B cell (primary cell): Measurements from ENCODE around the gene TBCD. TPM values are rescaled to one million over a fixed set of nuclear protein-coding genes. Genes with fewer than 3 reads are reported as not detected.

ENCODE experiments used
- ATAC-seq: fragments of 200-7000 bp; cut with Tn5 transposase; one replicate; pipeline ENCODE4 v1.10.0; 2021; ENCODE audit warnings: low read depth, mild to moderate bottlenecking, moderate number of reproducible peaks, moderate library complexity
- CTCF ChIA-PET: fragments of 350-600 bp; sonication (Branson Sonifier 250); formaldehyde crosslinking; loops from one replicate; lab custom pipeline; 2021; ENCODE audit warnings: antibody characterized with exemption, inconsistent platforms; lab: Charles Lee
- POLR2A ChIA-PET: fragments of 350-600 bp; sonication (Branson Sonifier 250); formaldehyde crosslinking; loops from one replicate; lab custom pipeline; 2021; ENCODE audit warnings: antibody characterized with exemption; lab: Charles Lee
- DNase-seq: peaks from one replicate; pipeline ENCODE4 v3.0.0; 2013
- H2AFZ ChIP-seq: 2 replicates; pipeline ENCODE4 v1.6.1; 2012; ENCODE audit warnings: mild to moderate bottlenecking, low read depth, low read length; ENCODE audit not compliant: insufficient read depth, poor library complexity, severe bottlenecking
- H3K27ac ChIP-seq, 2 donors: 1 replicate in 1 of 2; 2 replicates in 1 of 2; pipeline ENCODE4 v1.5.1; 2012 to 2013; ENCODE audit warnings: low read length in 2 of 2, mild to moderate bottlenecking in 2 of 2, moderate library complexity in 1 of 2
- H3K27me3 ChIP-seq, 4 experiments: fragments of 200-600 bp in 1 of 4; sonication (generic) in 1 of 4; replicated peaks in 1 of 4; 1 replicate in 2 of 4; 2 replicates in 2 of 4; pipeline versions ENCODE4 v1.6.1 to v1.7.0; 2013 to 2016; ENCODE audit warnings: low read length in 3 of 4, mild to moderate bottlenecking in 2 of 4, mixed read lengths in 1 of 4, moderate library complexity in 1 of 4; ENCODE audit not compliant: insufficient read depth in 4 of 4, control insufficient read depth in 3 of 4; ENCODE audit errors: control extremely low read depth in 1 of 4
- H3K36me3 ChIP-seq, 2 experiments: replicated peaks in 1 of 2; 1 replicate in 1 of 2; 2 replicates in 1 of 2; pipeline versions ENCODE4 v1.6.1 to v1.7.1; 2013; ENCODE audit warnings: low read length in 1 of 2; ENCODE audit not compliant: insufficient read depth in 2 of 2, control insufficient read depth in 1 of 2; ENCODE audit errors: control extremely low read depth in 1 of 2, extremely low read depth in 1 of 2
- H3K4me1 ChIP-seq, 2 donors: fragments of 200-600 bp in 1 of 2; sonication (generic) in 1 of 2; 1 replicate in 1 of 2; 2 replicates in 1 of 2; pipeline versions ENCODE4 v1.5.1 to v1.6.1; 2013 to 2017; ENCODE audit warnings: low read length in 2 of 2; ENCODE audit not compliant: control insufficient read depth in 2 of 2, insufficient read depth in 2 of 2
- H3K4me2 ChIP-seq: replicated peaks from 2 replicates; pipeline ENCODE3; 2012; ENCODE audit warnings: mild to moderate bottlenecking, low read depth, low read length; ENCODE audit not compliant: poor library complexity, severe bottlenecking
- H3K4me3 ChIP-seq, 5 experiments: fragments of 200-600 bp in 1 of 5; sonication (generic) in 1 of 5; 1 replicate in 3 of 5; 2 replicates in 2 of 5; pipeline versions ENCODE4 v1.5.1 to v1.7.0; 2011 to 2016; ENCODE audit warnings: low read length in 4 of 5, mild to moderate bottlenecking in 4 of 5, low read depth in 2 of 5, control low read depth in 1 of 5, moderate library complexity in 1 of 5; ENCODE audit not compliant: insufficient read depth in 1 of 5; ENCODE audit errors: control extremely low read depth in 1 of 5, extremely low read depth in 1 of 5
- H3K79me2 ChIP-seq: fragments of 200-600 bp; sonication (generic); one replicate; pipeline ENCODE4 v1.6.0; 2016; ENCODE audit warnings: low read length; ENCODE audit not compliant: control insufficient read depth, insufficient read depth
- H3K9ac ChIP-seq: fragments of 200-600 bp; sonication (generic); 2 replicates; pipeline ENCODE4 v1.6.1; 2017; ENCODE audit warnings: mild to moderate bottlenecking, low read length, moderate library complexity
- H3K9me3 ChIP-seq, 3 donors: one replicate each; pipeline versions ENCODE4 v1.6.1 to v1.7.1; 2013; ENCODE audit warnings: low read length in 2 of 3; ENCODE audit not compliant: control insufficient read depth in 2 of 3, insufficient read depth in 1 of 3; ENCODE audit errors: control extremely low read depth in 1 of 3
- H4K20me1 ChIP-seq: 2 replicates; pipeline ENCODE4 v1.6.0; 2012; ENCODE audit warnings: mild to moderate bottlenecking, low read length; ENCODE audit not compliant: insufficient read depth, control insufficient read depth, poor library complexity, severe bottlenecking
- H3K27ac Mint-ChIP-seq: one replicate; pipeline ENCODE4 v1.8.0; 2021; ENCODE audit warnings: mixed read lengths
- H3K27me3 Mint-ChIP-seq: one replicate; pipeline ENCODE4 v1.8.0; 2021; ENCODE audit warnings: mixed read lengths
- H3K4me1 Mint-ChIP-seq: one replicate; pipeline ENCODE4 v1.8.0; 2021; ENCODE audit warnings: mixed read lengths
- H3K4me3 Mint-ChIP-seq: one replicate; pipeline ENCODE4 v1.8.0; 2021; ENCODE audit warnings: mixed read lengths
- H3K9me3 Mint-ChIP-seq: one replicate; pipeline ENCODE4 v1.8.0; 2022; ENCODE audit warnings: mixed read lengths; ENCODE audit not compliant: insufficient read depth
- EZH2 ChIP-seq: IDR thresholded peaks from 2 replicates; pipeline ENCODE4 v1.6.1; 2012; ENCODE audit warnings: borderline replicate concordance, low read depth, mild to moderate bottlenecking, moderate library complexity, low read length; ENCODE audit not compliant: insufficient read depth, poor library complexity, severe bottlenecking
- WGBS: methylation state at CpG from one replicate; pipeline ENCODE4 v1.1.5; 2013; ENCODE audit warnings: missing lambda C conversion rate; ENCODE audit not compliant: insufficient coverage; 5-methylcytosine and 5-hydroxymethylcytosine counted together
- intact Hi-C: fragments of 100-400 bp; cut with micrococcal nuclease; formaldehyde crosslinking; loops from one replicate; pipeline ENCODE4 v1.10.0; 2022
- polyA plus RNA-seq: library from polyadenylated mRNA; depleted of rRNA; stranded (reverse); fragments of >200 nt; gene quantifications from 2 replicates; pipeline ENCODE4 v1.2.3, GENCODE V29; 2012
- total RNA-seq, 2 donors: library from RNA; stranded (reverse); fragments of 120-200 nt in 1 of 2; gene quantifications; 1 replicate in 1 of 2; 2 replicates in 1 of 2; pipeline versions ENCODE4 v1.2.3 to v1.2.4, GENCODE V29; 2013 to 2022
- TF ChIP-seq, protein P1 (sequence below): fragments of 200-600 bp; IDR thresholded peaks from one replicate; pipeline ENCODE4 v1.8.0; 2022; ENCODE audit warnings: antibody characterized with exemption, mild to moderate bottlenecking

TBCD gene
- total and polyA plus RNA-seq, 2 donors (not counting 1 experiment from before 2014, with no cell fraction given), result 60.8 to 101 TPM

DNA sequence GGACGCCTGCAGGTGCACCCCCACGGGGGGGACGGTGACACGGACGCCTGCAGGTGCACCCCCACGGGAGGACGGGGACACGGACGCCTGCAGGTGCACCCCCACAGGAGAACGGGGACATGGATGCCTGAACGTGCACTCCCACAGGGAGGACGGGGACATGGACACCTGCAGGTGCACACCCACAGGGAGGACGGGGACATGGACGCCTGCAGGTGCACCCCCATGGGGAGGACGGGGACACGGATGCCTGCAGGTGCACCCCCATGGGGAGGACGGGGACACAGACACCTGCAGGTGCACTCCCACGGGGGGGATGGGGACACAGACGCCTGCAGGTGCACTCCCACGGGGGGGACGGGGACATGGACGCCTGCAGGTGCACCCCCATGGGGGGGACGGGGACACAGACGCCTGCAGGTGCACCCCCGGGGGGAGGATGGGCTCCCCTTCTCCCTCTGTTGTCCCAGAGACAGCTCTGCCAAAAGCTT, 213.0 kb downstream of the TBCD start:
- Histone ChIP-seq H3K4me1 (peaks cover 10 to 23% of the 10 kb centered on the region in 2 donors), H3K9me3 (peaks cover 0 to 23% (median 0%) of the 10 kb centered on the region in 3 donors), H2AFZ (no peak overlapping the region), H3K27me3 (peaks cover 0 to 16% (median 3%) of the 10 kb centered on the region in 4 experiments), H3K4me2 (no peak overlapping the region), H3K4me3 (no peak overlapping the region), H3K79me2 (no peaks in the 10 kb centered on the region), H3K9ac (no peak overlapping the region), H3K36me3 (no peaks in the 10 kb centered on the region), H3K27ac (no peak overlapping the region), H4K20me1 (no peaks in the 10 kb centered on the region)
- H3K27me3 Mint-ChIP-seq, result peaks cover 5% of the 10 kb centered on the region
- H3K4me3 Mint-ChIP-seq, result no peak overlapping the region
- H3K27ac Mint-ChIP-seq, result no peak overlapping the region
- ChIA-PET POLR2A (interaction anchor here (0.7 kb wide), 1 partner anchor 45 kb away, joined by 7 read pairs; no protein-coding TSS in a partner anchor), CTCF (no interaction called here)
- H3K9me3 Mint-ChIP-seq, result no peaks in the 10 kb centered on the region
- TF ChIP-seq, protein P1, sequence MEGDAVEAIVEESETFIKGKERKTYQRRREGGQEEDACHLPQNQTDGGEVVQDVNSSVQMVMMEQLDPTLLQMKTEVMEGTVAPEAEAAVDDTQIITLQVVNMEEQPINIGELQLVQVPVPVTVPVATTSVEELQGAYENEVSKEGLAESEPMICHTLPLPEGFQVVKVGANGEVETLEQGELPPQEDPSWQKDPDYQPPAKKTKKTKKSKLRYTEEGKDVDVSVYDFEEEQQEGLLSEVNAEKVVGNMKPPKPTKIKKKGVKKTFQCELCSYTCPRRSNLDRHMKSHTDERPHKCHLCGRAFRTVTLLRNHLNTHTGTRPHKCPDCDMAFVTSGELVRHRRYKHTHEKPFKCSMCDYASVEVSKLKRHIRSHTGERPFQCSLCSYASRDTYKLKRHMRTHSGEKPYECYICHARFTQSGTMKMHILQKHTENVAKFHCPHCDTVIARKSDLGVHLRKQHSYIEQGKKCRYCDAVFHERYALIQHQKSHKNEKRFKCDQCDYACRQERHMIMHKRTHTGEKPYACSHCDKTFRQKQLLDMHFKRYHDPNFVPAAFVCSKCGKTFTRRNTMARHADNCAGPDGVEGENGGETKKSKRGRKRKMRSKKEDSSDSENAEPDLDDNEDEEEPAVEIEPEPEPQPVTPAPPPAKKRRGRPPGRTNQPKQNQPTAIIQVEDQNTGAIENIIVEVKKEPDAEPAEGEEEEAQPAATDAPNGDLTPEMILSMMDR, result no peak
- TF ChIP-seq EZH2, result no peak
- H3K4me1 Mint-ChIP-seq, result peaks cover 37% of the 10 kb centered on the region
- ATAC-seq (no peak), DNase-seq (no peak)
- WGBS, result 43% methylated on average over 20 of the region's 25 CpGs
- intact Hi-C loops, result no loop called here

DNA sequence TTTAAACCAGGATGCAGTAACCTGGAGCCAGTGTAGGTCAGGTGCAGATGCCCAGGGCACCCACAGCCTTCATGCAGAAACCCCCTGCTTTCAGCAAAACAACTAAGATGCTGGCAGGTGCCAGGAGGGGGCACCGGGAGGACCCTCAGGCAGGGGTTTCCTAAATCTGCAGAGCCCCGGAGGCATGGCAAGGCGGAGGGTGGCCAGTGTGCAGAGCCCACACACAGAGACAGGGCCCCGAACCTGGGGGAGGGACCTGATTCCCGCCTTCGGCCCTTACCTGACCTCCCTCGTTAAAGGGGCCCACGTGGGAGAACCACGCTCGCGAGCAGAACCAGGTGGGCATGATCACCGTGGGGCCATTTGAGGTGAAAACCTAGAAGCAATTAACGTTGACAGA, 213.5 kb downstream of the TBCD start:
- POLR2A ChIA-PET, result no interaction called here

More for the DNA sequence above, 213.5 kb downstream of the TBCD start:
- no peaks in the 10 kb centered on the region for H3K9me3 Mint-ChIP-seq
- intact Hi-C loops, result no loop called here
- no peak overlapping the region for H3K4me2 ChIP-seq
- H3K9ac ChIP-seq, result no peak overlapping the region
- H3K27me3 Mint-ChIP-seq, result peaks cover 5% of the 10 kb centered on the region
- no peaks in the 10 kb centered on the region for H4K20me1 ChIP-seq
- H3K4me1 Mint-ChIP-seq, result peaks cover 41% of the 10 kb centered on the region
- no peak overlapping the region for H3K4me3 Mint-ChIP-seq
- CTCF ChIA-PET, result interaction anchor here (1.2 to 1.3 kb wide), 2 partner anchors 183 to 235 kb away, joined by 3 to 4 read pairs; no protein-coding TSS in a partner anchor
- no peaks in the 10 kb centered on the region for H3K79me2 ChIP-seq
- H3K4me3 ChIP-seq, result no peak overlapping the region
- no peak overlapping the region for H3K27ac Mint-ChIP-seq
- no peak for DNase-seq
- H3K4me1 ChIP-seq, result peaks cover 10 to 27% of the 10 kb centered on the region in 2 donors
- no peak overlapping the region for H3K27ac ChIP-seq
- no peak overlapping the region for H2AFZ ChIP-seq
- peaks cover 0 to 19% (median 5%) of the 10 kb centered on the region in 4 experiments for H3K27me3 ChIP-seq
- peaks cover 0 to 27% (median 0%) of the 10 kb centered on the region in 3 donors for H3K9me3 ChIP-seq
- no peaks in the 10 kb centered on the region for H3K36me3 ChIP-seq
- ATAC-seq, result no peak
- TF ChIP-seq, protein P1, result no peak
- no peak for TF ChIP-seq EZH2
- WGBS, result 97% methylated on average over 13 of the region's 13 CpGs
